GM12878 (cell line): Measurements from ENCODE around the gene ATP13A5. TPM values are rescaled to one million over a fixed set of nuclear protein-coding genes. Genes with fewer than 3 reads are reported as not detected.

Source experiments
- ATAC-seq: fragments of 200-7000 bp; cut with Tn5 transposase; 3 replicates; pipeline ENCODE4 v1.9.1; 2020; ENCODE audit warnings: mild to moderate bottlenecking, moderate library complexity
- BruUV-seq: library from RNA; stranded (reverse); fragments of 400-500 nt; replicated peaks from 2 replicates; lab custom pipeline; 2021; lab: Mats Ljungman, UMichigan
- CTCF ChIA-PET: fragments of 300-600 bp; sonication (Branson Sonifier 250); formaldehyde crosslinking; extraction: SDS; loops from one replicate; lab custom pipeline; 2021; ENCODE audit warnings: inconsistent platforms; lab: Yijun Ruan, JAX
- POLR2A ChIA-PET: fragments of 350-600 bp; formaldehyde crosslinking; extraction: SDS; loops from one replicate; lab custom pipeline; 2021; ENCODE audit warnings: inconsistent platforms; lab: Charles Lee
- RAD21 ChIA-PET: fragments of 300-600 bp; sonication (Branson Sonifier 250); formaldehyde crosslinking; loops from one replicate; lab custom pipeline; 2023; ENCODE audit warnings: antibody characterized with exemption; ENCODE audit not compliant: unreplicated experiment; lab: Charles Lee
- SMC1A ChIA-PET: fragments of 300-600 bp; sonication (Branson Sonifier 250); formaldehyde crosslinking; loops from one replicate; lab custom pipeline; 2023; ENCODE audit not compliant: unreplicated experiment, uncharacterized antibody; lab: Charles Lee
- DNase-seq: peaks from one replicate; pipeline ENCODE4 v3.0.0-alpha.2; 2011; ENCODE audit warnings: low read depth, low spot score
- FAIRE-seq: peaks from 3 replicates; lab custom pipeline; 2011; peaks lifted over from hg19 to GRCh38; lab: Jason Lieb, UNC
- H2AFZ ChIP-seq: 2 replicates; pipeline ENCODE4 v1.6.0; 2011; ENCODE audit warnings: low read depth, low read length, control low read depth; ENCODE audit not compliant: control insufficient read depth
- H3K27ac ChIP-seq: 2 replicates; pipeline ENCODE4 v1.5.1; 2011; ENCODE audit warnings: control low read depth; ENCODE audit not compliant: control insufficient read depth, insufficient read depth
- H3K27me3 ChIP-seq, 2 experiments: replicated peaks in 1 of 2; 2 replicates each; pipeline versions ENCODE4 v1.6.0 to v1.6.1; 2011; ENCODE audit warnings: low read length in 1 of 2; ENCODE audit not compliant: control insufficient read depth in 2 of 2, insufficient read depth in 2 of 2
- H3K36me3 ChIP-seq, 2 experiments: 2 replicates each; pipeline ENCODE4 v1.5.1; 2011; ENCODE audit warnings: low read length in 1 of 2; ENCODE audit not compliant: control insufficient read depth in 2 of 2, insufficient read depth in 2 of 2
- H3K4me1 ChIP-seq: 2 replicates; pipeline ENCODE4 v1.6.1; 2011; ENCODE audit warnings: mild to moderate bottlenecking, low read length, moderate library complexity, mixed read lengths; ENCODE audit not compliant: control insufficient read depth, insufficient read depth
- H3K4me2 ChIP-seq: 2 replicates; pipeline ENCODE4 v1.6.0; 2011; ENCODE audit warnings: control low read depth; ENCODE audit not compliant: control insufficient read depth, insufficient read depth
- H3K4me3 ChIP-seq: fragments of 200-600 bp; sonication (generic); 2 replicates; pipeline ENCODE4 v1.5.1; 2016
- H3K79me2 ChIP-seq: 2 replicates; pipeline ENCODE4 v1.6.0; 2011; ENCODE audit warnings: low read length; ENCODE audit not compliant: control insufficient read depth, insufficient read depth
- H3K9ac ChIP-seq: 2 replicates; pipeline ENCODE4 v1.8.0; 2011; ENCODE audit warnings: low read length, control low read depth, mixed read lengths; ENCODE audit not compliant: control insufficient read depth, insufficient read depth
- H3K9me3 ChIP-seq: replicated peaks from 3 replicates; pipeline ENCODE4 v1.5.1; 2011; ENCODE audit warnings: mild to moderate bottlenecking, low read length; ENCODE audit not compliant: control insufficient read depth, insufficient read depth
- H4K20me1 ChIP-seq: 2 replicates; pipeline ENCODE4 v1.6.0; 2011; ENCODE audit not compliant: control insufficient read depth, insufficient read depth
- ATF7 ChIP-seq: fragments of 450-650 bp; IDR thresholded peaks from 2 replicates; pipeline ENCODE4 v1.6.1; 2016; ENCODE audit warnings: low read depth, mild to moderate bottlenecking
- BCL11A ChIP-seq: IDR thresholded peaks from 2 replicates; pipeline ENCODE4 v1.6.1; 2011; ENCODE audit warnings: low read depth, low read length
- CBFB ChIP-seq: IDR thresholded peaks from 2 replicates; pipeline ENCODE4 v1.6.1; 2016; ENCODE audit warnings: antibody characterized with exemption, low read depth
- CREB1 ChIP-seq: IDR thresholded peaks from 2 replicates; pipeline ENCODE4 v1.6.1; 2012; ENCODE audit warnings: low read depth, mild to moderate bottlenecking, inconsistent platforms
- EP300 ChIP-seq, 2 experiments: fragments of 150-350 bp in 1 of 2; IDR thresholded peaks; 2 replicates each; pipeline ENCODE4 v1.6.1; 2011 to 2012; ENCODE audit warnings: low read depth in 2 of 2, low read length in 2 of 2, borderline replicate concordance in 1 of 2, improper control_type of control experiment in 1 of 2, inconsistent platforms in 1 of 2; ENCODE audit not compliant: control insufficient read depth in 1 of 2
- FOXK2 ChIP-seq: fragments of 450-650 bp; IDR thresholded peaks from 2 replicates; pipeline ENCODE4 v1.6.1; 2017; ENCODE audit warnings: mild to moderate bottlenecking, moderate library complexity
- FOXM1 ChIP-seq: IDR thresholded peaks from 2 replicates; pipeline ENCODE4 v1.6.1; 2012; ENCODE audit warnings: low read depth, mild to moderate bottlenecking, inconsistent platforms, low read length, moderate library complexity
- HDGF ChIP-seq: fragments of 450-650 bp; IDR thresholded peaks from 2 replicates; pipeline ENCODE4 v1.6.1; 2016; ENCODE audit warnings: antibody characterized with exemption
- NFIC ChIP-seq: IDR thresholded peaks from 2 replicates; pipeline ENCODE4 v1.6.1; 2012; ENCODE audit warnings: low read depth, mild to moderate bottlenecking, inconsistent platforms, low read length, moderate library complexity
- NFYB ChIP-seq: IDR thresholded peaks from 2 replicates; pipeline ENCODE4 v1.6.1; 2011; ENCODE audit warnings: low read depth, mild to moderate bottlenecking, low read length, improper control_type of control experiment, moderate library complexity; ENCODE audit not compliant: insufficient read depth
- NKRF ChIP-seq: fragments of 450-650 bp; conservative IDR thresholded peaks from 2 replicates; pipeline ENCODE4 v1.6.1; 2017; ENCODE audit warnings: mild to moderate bottlenecking, moderate library complexity
- PAX5 ChIP-seq: IDR thresholded peaks from 2 replicates; pipeline ENCODE4 v1.6.1; 2011; ENCODE audit warnings: low read depth, low read length, borderline replicate concordance
- POLR2AphosphoS2 ChIP-seq: IDR thresholded peaks from 2 replicates; pipeline ENCODE4 v1.6.1; 2011; ENCODE audit warnings: low read depth, mild to moderate bottlenecking, low read length, improper control_type of control experiment, moderate library complexity
- PRDM15 ChIP-seq: fragments of 450-650 bp; formaldehyde crosslinking; IDR thresholded peaks from 2 replicates; pipeline ENCODE4 v1.4.0; 2020; ENCODE audit warnings: mild to moderate bottlenecking, moderate library complexity
- RCOR1 ChIP-seq: conservative IDR thresholded peaks from 2 replicates; pipeline ENCODE4 v1.6.1; 2012; ENCODE audit warnings: low read depth, low read length, improper control_type of control experiment
- RUNX3 ChIP-seq: IDR thresholded peaks from 2 replicates; pipeline ENCODE4 v1.6.1; 2012; ENCODE audit warnings: low read length, inconsistent platforms
- SREBF2 ChIP-seq: IDR thresholded peaks from 2 replicates; pipeline ENCODE4 v1.6.1; 2012; ENCODE audit warnings: mild to moderate bottlenecking, low read length
- SUZ12 ChIP-seq: fragments of 200-600 bp; sonication (generic); IDR thresholded peaks from one replicate; pipeline ENCODE4 v1.6.1; 2018; ENCODE audit warnings: antibody characterized with exemption, mild to moderate bottlenecking; ENCODE audit not compliant: unreplicated experiment
- WRNIP1 ChIP-seq: IDR thresholded peaks from 2 replicates; pipeline ENCODE4 v1.6.1; 2011; ENCODE audit warnings: low read depth, low read length, improper control_type of control experiment, borderline replicate concordance
- ZNF207 ChIP-seq: fragments of 450-650 bp; IDR thresholded peaks from 2 replicates; pipeline ENCODE4 v1.6.1; 2014; ENCODE audit warnings: antibody characterized with exemption, mild to moderate bottlenecking, borderline replicate concordance
- WGBS: methylation state at CpG from one replicate; pipeline ENCODE4 v1.1.6; 2016; ENCODE audit warnings: low lambda C conversion rate; ENCODE audit not compliant: insufficient replicate concordance, insufficient coverage; ENCODE audit errors: missing lambda C conversion rate; 5-methylcytosine and 5-hydroxymethylcytosine counted together
- in situ Hi-C: fragments of 300-500 bp; cut with MboI; formaldehyde crosslinking; loops from 9 replicates; pipeline ENCODE4 v1.14.3; 2018; ENCODE audit warnings: mixed read lengths
- intact Hi-C: fragments of 100-400 bp; cut with micrococcal nuclease; formaldehyde crosslinking; loops from one replicate; pipeline ENCODE4 v1.14.2; 2022; ENCODE audit not compliant: unreplicated experiment
- polyA plus RNA-seq, 11 experiments: library from polyadenylated mRNA; depleted of rRNA in 4 of 11; unstranded in 6 of 11; stranded (reverse) in 5 of 11; fragments of >200 nt; fragmentation: Nextera tagmentation in 4 of 11; fragmentation: Illumina TruSeq in 1 of 11; extraction: Ambion mirVana in 4 of 11; extraction: Trizol in 1 of 11; gene quantifications; 1 replicate in 1 of 11; 2 replicates in 10 of 11; pipeline versions ENCODE4 v1.2.1 to v1.2.3, GENCODE V29; 2011 to 2016; ENCODE audit warnings: inconsistent platforms in 2 of 11, missing spikeins in 2 of 11, low read depth in 1 of 11
- total RNA-seq, 4 experiments: library from RNA; depleted of rRNA in 3 of 4; stranded (reverse); fragments of >200 nt in 3 of 4; fragmentation: Illumina TruSeq in 1 of 4; extraction: Trizol in 1 of 4; gene quantifications; 2 replicates each; pipeline versions ENCODE4 v1.2.1 to v1.2.3, GENCODE V29; 2013 to 2021

The ATP13A5 gene
- total and polyA plus RNA-seq, 10 of the 15 experiments (the other 5 are each of a cell fraction or from before 2014, with no cell fraction given): not detected

GRCh38 chr3:193407688-193408087 lies 29.1 kb upstream of the ATP13A5 start:
- no peaks in the 10 kb centered on the region for H3K36me3 ChIP-seq
- DNase-seq: no peak
- H3K27me3 ChIP-seq: no peaks in the 10 kb centered on the region
- ChIA-PET CTCF (no interaction called here), POLR2A (no interaction called here), SMC1A (no interaction called here), RAD21 (no interaction called here)
- intact Hi-C loops (no loop called here), in situ Hi-C loops (no loop called here)
- no TSS peak for BruUV-seq
- no peak overlapping the region for H3K4me3 ChIP-seq
- no peak overlapping the region for H3K9ac ChIP-seq
- no peak overlapping the region for H2AFZ ChIP-seq
- H3K9me3 ChIP-seq: no peaks in the 10 kb centered on the region
- TF ChIP-seq RUNX3 (no peak), CBFB (no peak), BCL11A (no peak), SUZ12 (no peak), EP300 (IDR thresholded peaks at IDR 0.05; ENCODE audit: borderline replicate concordance in 1 of 2, control insufficient read depth in 1 of 2, low read depth in 2 of 2, low read length in 2 of 2) (no peak), FOXK2 (no peak), NFYB (no peak), SREBF2 (no peak), PAX5 (no peak), FOXM1 (no peak), HDGF (no peak), WRNIP1 (no peak), ZNF207 (no peak), CREB1 (no peak), NKRF (no peak), PRDM15 (CRISPR knock-in tag) (no peak), RCOR1 (no peak), NFIC (no peak), ATF7 (no peak), POLR2AphosphoS2 (no peak)
- no peaks in the 10 kb centered on the region for H4K20me1 ChIP-seq
- no peak for FAIRE-seq
- 0% methylated on average over 1 of the region's 1 CpG for WGBS
- no peak for ATAC-seq
- H3K4me2 ChIP-seq: no peak overlapping the region
- no peak overlapping the region for H3K27ac ChIP-seq
- H3K4me1 ChIP-seq: no peaks in the 10 kb centered on the region
- no peaks in the 10 kb centered on the region for H3K79me2 ChIP-seq
